H9 (cell line): ENCODE measurements around the gene RASL12. TPM values are rescaled to one million over a fixed set of nuclear protein-coding genes. Genes with fewer than 3 reads are reported as not detected.

ENCODE experiments used
- DNase-seq: peaks from one replicate; pipeline ENCODE4 v3.0.0-alpha.2; 2017
- H2AFZ ChIP-seq: one replicate; pipeline ENCODE4 v1.6.1; 2013; ENCODE audit warnings: mild to moderate bottlenecking, low read length, control low read depth, moderate library complexity
- H2AK5ac ChIP-seq: 2 replicates; pipeline ENCODE4 v1.6.1; 2013; ENCODE audit warnings: low read length, control low read depth, mixed read lengths; ENCODE audit not compliant: insufficient read length
- H2BK120ac ChIP-seq: one replicate; pipeline ENCODE4 v1.6.1; 2013; ENCODE audit warnings: low read depth, mild to moderate bottlenecking, low read length, control low read depth, inconsistent platforms; ENCODE audit not compliant: poor library complexity, severe bottlenecking
- H2BK12ac ChIP-seq: 2 replicates; pipeline ENCODE4 v1.6.1; 2013; ENCODE audit warnings: low read length, control low read depth, mixed read lengths, low read depth; ENCODE audit not compliant: insufficient read length
- H2BK15ac ChIP-seq: 2 replicates; pipeline ENCODE4 v1.6.1; 2013; ENCODE audit warnings: low read depth, low read length, control low read depth
- H2BK20ac ChIP-seq: one replicate; pipeline ENCODE4 v1.6.1; 2013; ENCODE audit warnings: low read depth, mild to moderate bottlenecking, low read length, control low read depth, inconsistent platforms; ENCODE audit not compliant: poor library complexity, severe bottlenecking
- H2BK5ac ChIP-seq: 2 replicates; pipeline ENCODE4 v1.6.1; 2013; ENCODE audit warnings: low read length, control low read depth, mixed read lengths; ENCODE audit not compliant: insufficient read length
- H3K14ac ChIP-seq: 2 replicates; pipeline ENCODE4 v1.6.1; 2013; ENCODE audit warnings: low read length, control low read depth; ENCODE audit not compliant: insufficient read depth
- H3K18ac ChIP-seq: 2 replicates; pipeline ENCODE4 v1.6.1; 2013; ENCODE audit warnings: low read depth, mild to moderate bottlenecking, mixed read lengths, low read length, control low read depth; ENCODE audit not compliant: insufficient read length
- H3K23ac ChIP-seq: 2 replicates; pipeline ENCODE4 v1.6.1; 2013; ENCODE audit warnings: low read length, control low read depth, mixed read lengths, low read depth; ENCODE audit not compliant: insufficient read length
- H3K23me2 ChIP-seq: 2 replicates; pipeline ENCODE4 v1.6.1; 2013; ENCODE audit warnings: low read depth, mild to moderate bottlenecking, mixed read lengths, low read length, control low read depth; ENCODE audit not compliant: insufficient read length, poor library complexity, severe bottlenecking
- H3K27ac ChIP-seq: 2 replicates; pipeline ENCODE4 v1.5.1; 2013; ENCODE audit warnings: low read length, control low read depth, mixed read lengths, low read depth; ENCODE audit not compliant: insufficient read length
- H3K27me3 ChIP-seq: 2 replicates; pipeline ENCODE4 v1.6.1; 2013; ENCODE audit warnings: low read length, control low read depth, inconsistent platforms; ENCODE audit not compliant: insufficient read depth
- H3K4ac ChIP-seq: 2 replicates; pipeline ENCODE4 v1.6.1; 2013; ENCODE audit warnings: low read depth, mild to moderate bottlenecking, control low read depth, inconsistent platforms, low read length, moderate library complexity
- H3K4me1 ChIP-seq: 2 replicates; pipeline ENCODE4 v1.6.1; 2013; ENCODE audit warnings: low read length, control low read depth, inconsistent platforms; ENCODE audit not compliant: insufficient read depth
- H3K4me2 ChIP-seq: 2 replicates; pipeline ENCODE4 v1.6.1; 2013; ENCODE audit warnings: low read length, control low read depth, mixed read lengths; ENCODE audit not compliant: insufficient read length, insufficient read depth
- H3K56ac ChIP-seq: 2 replicates; pipeline ENCODE4 v1.6.1; 2013; ENCODE audit warnings: low read depth, mild to moderate bottlenecking, mixed read lengths, low read length, control low read depth; ENCODE audit not compliant: insufficient read length
- H3K79me1 ChIP-seq: 2 replicates; pipeline ENCODE4 v1.6.1; 2013; ENCODE audit warnings: low read depth, mild to moderate bottlenecking, moderate library complexity, low read length, control low read depth, inconsistent platforms; ENCODE audit not compliant: insufficient read depth, poor library complexity, severe bottlenecking
- H3K79me2 ChIP-seq: 2 replicates; pipeline ENCODE4 v1.6.1; 2013; ENCODE audit warnings: low read length, control low read depth, inconsistent platforms; ENCODE audit not compliant: insufficient read depth
- H3K9ac ChIP-seq: 2 replicates; pipeline ENCODE4 v1.6.1; 2013; ENCODE audit warnings: low read length, control low read depth, mixed read lengths; ENCODE audit not compliant: insufficient read length; ENCODE audit errors: extremely low read depth
- H3K9me3 ChIP-seq: one replicate; pipeline ENCODE4 v1.6.1; 2013; ENCODE audit warnings: low read depth, low read length, inconsistent platforms; ENCODE audit not compliant: control insufficient read depth
- H3T11ph ChIP-seq: one replicate; pipeline ENCODE4 v1.6.1; 2013; ENCODE audit warnings: mild to moderate bottlenecking, low read length, control low read depth, inconsistent platforms
- H4K20me1 ChIP-seq: one replicate; pipeline ENCODE4 v1.6.1; 2013; ENCODE audit not compliant: control insufficient read depth, insufficient read length, insufficient read depth
- H4K5ac ChIP-seq: 2 replicates; pipeline ENCODE4 v1.6.1; 2013; ENCODE audit warnings: low read depth, mild to moderate bottlenecking, mixed read lengths, low read length, control low read depth; ENCODE audit not compliant: insufficient read length
- H4K8ac ChIP-seq: replicated peaks from 2 replicates; pipeline ENCODE4 v1.6.1; 2013; ENCODE audit warnings: low read length, control low read depth, mixed read lengths, low read depth; ENCODE audit not compliant: insufficient read length
- H4K91ac ChIP-seq: 2 replicates; pipeline ENCODE4 v1.6.1; 2013; ENCODE audit warnings: low read depth, mild to moderate bottlenecking, moderate library complexity, mixed read lengths, low read length, control low read depth; ENCODE audit not compliant: insufficient read length
- H3K27ac Mint-ChIP-seq, 3 experiments: 2 replicates in 2 of 3; 3 replicates in 1 of 3; pipeline ENCODE4 v1.8.0; 2020 to 2021; ENCODE audit warnings: mixed read lengths in 3 of 3, mild to moderate bottlenecking in 1 of 3, moderate library complexity in 1 of 3
- H3K27me3 Mint-ChIP-seq: 2 replicates; pipeline ENCODE4 v1.8.0; 2021; ENCODE audit warnings: low read depth, mild to moderate bottlenecking, moderate library complexity, mixed read lengths
- H3K36me3 Mint-ChIP-seq, 3 experiments: 2 replicates in 2 of 3; 3 replicates in 1 of 3; pipeline ENCODE4 v1.8.0; 2020 to 2021; ENCODE audit warnings: low read depth in 3 of 3, mixed read lengths in 3 of 3; ENCODE audit not compliant: insufficient read depth in 1 of 3
- H3K4me1 Mint-ChIP-seq, 2 experiments: 2 replicates each; pipeline ENCODE4 v1.8.0; 2020; ENCODE audit warnings: mixed read lengths in 2 of 2
- H3K4me3 Mint-ChIP-seq, 2 experiments: 2 replicates in 1 of 2; 3 replicates in 1 of 2; pipeline ENCODE4 v1.8.0; 2020 to 2021; ENCODE audit warnings: mild to moderate bottlenecking in 2 of 2, mixed read lengths in 2 of 2, moderate library complexity in 1 of 2
- H3K9me3 Mint-ChIP-seq, 2 experiments: 2 replicates in 1 of 2; 3 replicates in 1 of 2; pipeline ENCODE4 v1.8.0; 2020; ENCODE audit warnings: mild to moderate bottlenecking in 2 of 2, mixed read lengths in 2 of 2, moderate library complexity in 1 of 2
- WGBS: extraction: QIAGEN DNeasy Blood & Tissue Kit; methylation state at CpG from one replicate; pipeline ENCODE4 v1.1.7; 2013; ENCODE audit warnings: missing lambda C conversion rate, low lambda C conversion rate, mixed read lengths; ENCODE audit not compliant: insufficient read length; ENCODE audit errors: extremely low coverage; 5-methylcytosine and 5-hydroxymethylcytosine counted together
- total RNA-seq: library from RNA; stranded (reverse); gene quantifications from 2 replicates; pipeline ENCODE4 v1.2.1, GENCODE V29; 2021
- TF ChIP-seq, protein P1 (sequence below): fragments of 200-600 bp; sonication (generic); conservative IDR thresholded peaks from 3 replicates; pipeline ENCODE4 v1.8.0; 2021; ENCODE audit warnings: antibody characterized with exemption, mild to moderate bottlenecking

The RASL12 gene
- total RNA-seq, 1 experiment from 2014 or later, result 7.5 TPM

- no peak overlapping the region for H3K9ac ChIP-seq
- no peaks in the 10 kb centered on the region for H3K23me2 ChIP-seq
- no peak overlapping the region for H3K4me2 ChIP-seq
- WGBS, result no CpG with 5 or more reads among the region's 11 CpGs
- no peak overlapping the region for H3T11ph ChIP-seq
- no peaks in the 10 kb centered on the region for H3K27me3 ChIP-seq
- H2BK120ac ChIP-seq, result no peak overlapping the region
- H3K9me3 Mint-ChIP-seq, result no peaks in the 10 kb centered on the region
- TF ChIP-seq, protein P1, sequence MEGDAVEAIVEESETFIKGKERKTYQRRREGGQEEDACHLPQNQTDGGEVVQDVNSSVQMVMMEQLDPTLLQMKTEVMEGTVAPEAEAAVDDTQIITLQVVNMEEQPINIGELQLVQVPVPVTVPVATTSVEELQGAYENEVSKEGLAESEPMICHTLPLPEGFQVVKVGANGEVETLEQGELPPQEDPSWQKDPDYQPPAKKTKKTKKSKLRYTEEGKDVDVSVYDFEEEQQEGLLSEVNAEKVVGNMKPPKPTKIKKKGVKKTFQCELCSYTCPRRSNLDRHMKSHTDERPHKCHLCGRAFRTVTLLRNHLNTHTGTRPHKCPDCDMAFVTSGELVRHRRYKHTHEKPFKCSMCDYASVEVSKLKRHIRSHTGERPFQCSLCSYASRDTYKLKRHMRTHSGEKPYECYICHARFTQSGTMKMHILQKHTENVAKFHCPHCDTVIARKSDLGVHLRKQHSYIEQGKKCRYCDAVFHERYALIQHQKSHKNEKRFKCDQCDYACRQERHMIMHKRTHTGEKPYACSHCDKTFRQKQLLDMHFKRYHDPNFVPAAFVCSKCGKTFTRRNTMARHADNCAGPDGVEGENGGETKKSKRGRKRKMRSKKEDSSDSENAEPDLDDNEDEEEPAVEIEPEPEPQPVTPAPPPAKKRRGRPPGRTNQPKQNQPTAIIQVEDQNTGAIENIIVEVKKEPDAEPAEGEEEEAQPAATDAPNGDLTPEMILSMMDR, result no peak
- H4K8ac ChIP-seq, result no peak overlapping the region
- H2BK5ac ChIP-seq, result no peak overlapping the region
- H3K4me1 Mint-ChIP-seq, result peaks cover 8% of the 10 kb centered on the region in 2 experiments
- H3K56ac ChIP-seq, result no peak overlapping the region
- H3K18ac ChIP-seq, result no peak overlapping the region
- no peak overlapping the region for H2AK5ac ChIP-seq
- H4K5ac ChIP-seq, result no peak overlapping the region
- H3K4ac ChIP-seq, result no peak overlapping the region
- H3K27ac ChIP-seq, result no peak overlapping the region
- H2AFZ ChIP-seq, result no peak overlapping the region
- no peaks in the 10 kb centered on the region for H3K9me3 ChIP-seq
- no peaks in the 10 kb centered on the region for H3K36me3 Mint-ChIP-seq
- H2BK12ac ChIP-seq, result no peak overlapping the region
- H3K23ac ChIP-seq, result no peak overlapping the region
- no peak overlapping the region for H2BK15ac ChIP-seq
- no peaks in the 10 kb centered on the region for H3K79me2 ChIP-seq
- H3K4me1 ChIP-seq, result no peaks in the 10 kb centered on the region; the same call in 1 of the 2 replicates
- no peak overlapping the region for H4K91ac ChIP-seq
- no peaks in the 10 kb centered on the region for H4K20me1 ChIP-seq
- H3K4me3 Mint-ChIP-seq, result no peak overlapping the region
- no peak overlapping the region for H2BK20ac ChIP-seq
- H3K79me1 ChIP-seq, result no peaks in the 10 kb centered on the region
- no peak for DNase-seq
- H3K27me3 Mint-ChIP-seq, result peaks cover 8% of the 10 kb centered on the region; the same call in 1 of the 2 replicates
- H3K14ac ChIP-seq, result no peak overlapping the region
- H3K27ac Mint-ChIP-seq, result no peak overlapping the region
These were observed 33.1 kb downstream of the RASL12 start for GRCh38 chr15:65034719-65035118.
